Type B pancreatic cell (in vitro differentiated cells): Measurements from ENCODE around the gene NOL9. TPM values are rescaled to one million over a fixed set of nuclear protein-coding genes. Genes with fewer than 3 reads are reported as not detected.
"Not testable (repeated sequence)": the region's sequence is repeated elsewhere in the genome, so short reads cannot be mapped to it uniquely, and the experiment has no call there.

ENCODE experiments used
- DNase-seq: peaks from one replicate; pipeline ENCODE4 v3.0.0; 2021; ENCODE audit warnings: mixed read lengths; ENCODE audit not compliant: unreplicated experiment; ENCODE audit errors: extremely low spot score
- H3K27ac Mint-ChIP-seq: 2 replicates; pipeline ENCODE4 v1.8.0; 2021; ENCODE audit warnings: mild to moderate bottlenecking, mixed read lengths
- H3K27me3 Mint-ChIP-seq: 2 replicates; pipeline ENCODE4 v1.8.0; 2021; ENCODE audit warnings: mixed read lengths
- H3K36me3 Mint-ChIP-seq: 2 replicates; pipeline ENCODE4 v1.8.0; 2021; ENCODE audit warnings: mixed read lengths
- H3K4me1 Mint-ChIP-seq: one replicate; pipeline ENCODE4 v1.8.0; 2021; ENCODE audit warnings: mixed read lengths; ENCODE audit not compliant: unreplicated experiment
- H3K4me3 Mint-ChIP-seq: 2 replicates; pipeline ENCODE4 v1.8.0; 2021; ENCODE audit warnings: mild to moderate bottlenecking, mixed read lengths
- H3K9me3 Mint-ChIP-seq: 2 replicates; pipeline ENCODE4 v1.8.0; 2021; ENCODE audit warnings: mixed read lengths
- total RNA-seq: library from RNA; stranded (reverse); gene quantifications from 2 replicates; pipeline ENCODE4 v1.2.1, GENCODE V29; 2021; ENCODE audit warnings: low replicate concordance
- TF ChIP-seq, protein P1 (sequence below): fragments of 200-600 bp; sonication (generic); conservative IDR thresholded peaks from 2 replicates; pipeline ENCODE4 v1.5.0; 2021; ENCODE audit warnings: antibody characterized with exemption, mild to moderate bottlenecking

The NOL9 gene
- total RNA-seq, 1 donor from 2014 or later: 43.0 TPM

DNA sequence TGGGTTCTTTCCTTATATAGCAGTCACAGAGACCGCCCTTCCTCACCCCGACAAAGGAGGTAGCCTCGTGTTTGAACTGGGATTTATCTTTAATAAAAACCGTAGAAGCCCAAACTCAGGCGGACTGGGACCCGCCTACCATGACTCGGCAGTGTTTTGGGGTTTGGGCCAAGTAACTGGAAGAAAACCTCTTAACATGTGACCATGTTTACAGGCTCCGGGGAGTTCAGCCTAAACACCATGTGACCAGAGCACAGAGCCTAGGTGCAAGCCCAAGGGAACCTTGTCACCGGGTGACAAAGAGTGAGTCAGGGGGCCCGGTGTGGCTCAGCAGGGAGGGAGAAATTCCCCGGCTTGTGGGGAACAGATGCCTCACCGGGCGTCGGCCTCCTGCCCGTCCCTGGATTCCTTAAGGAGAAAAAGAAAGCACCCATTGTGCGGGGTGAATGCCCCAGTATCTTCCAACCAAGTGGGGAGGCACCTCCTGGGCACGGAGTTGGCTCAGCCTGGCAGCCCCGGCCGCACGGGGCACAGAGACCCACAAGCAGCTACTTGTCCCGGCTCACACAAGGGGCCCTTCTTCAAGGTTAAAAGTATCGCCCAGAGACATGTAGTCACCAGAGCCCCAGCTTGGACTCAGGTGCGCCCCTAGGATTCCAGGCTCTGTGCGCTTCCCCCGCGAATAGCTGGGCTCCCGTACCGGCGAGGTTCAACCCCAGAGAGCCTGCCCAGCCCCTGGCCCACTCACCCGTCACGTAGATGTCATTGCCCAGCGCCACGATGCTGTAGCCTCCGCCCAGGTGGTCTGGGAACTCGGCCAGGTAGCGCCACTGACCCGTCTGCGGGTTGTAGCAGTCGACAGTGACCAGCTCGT, 47.0 kb upstream of the NOL9 start:
- H3K36me3 Mint-ChIP-seq: no peaks in the 10 kb centered on the region
- TF ChIP-seq, protein P1, sequence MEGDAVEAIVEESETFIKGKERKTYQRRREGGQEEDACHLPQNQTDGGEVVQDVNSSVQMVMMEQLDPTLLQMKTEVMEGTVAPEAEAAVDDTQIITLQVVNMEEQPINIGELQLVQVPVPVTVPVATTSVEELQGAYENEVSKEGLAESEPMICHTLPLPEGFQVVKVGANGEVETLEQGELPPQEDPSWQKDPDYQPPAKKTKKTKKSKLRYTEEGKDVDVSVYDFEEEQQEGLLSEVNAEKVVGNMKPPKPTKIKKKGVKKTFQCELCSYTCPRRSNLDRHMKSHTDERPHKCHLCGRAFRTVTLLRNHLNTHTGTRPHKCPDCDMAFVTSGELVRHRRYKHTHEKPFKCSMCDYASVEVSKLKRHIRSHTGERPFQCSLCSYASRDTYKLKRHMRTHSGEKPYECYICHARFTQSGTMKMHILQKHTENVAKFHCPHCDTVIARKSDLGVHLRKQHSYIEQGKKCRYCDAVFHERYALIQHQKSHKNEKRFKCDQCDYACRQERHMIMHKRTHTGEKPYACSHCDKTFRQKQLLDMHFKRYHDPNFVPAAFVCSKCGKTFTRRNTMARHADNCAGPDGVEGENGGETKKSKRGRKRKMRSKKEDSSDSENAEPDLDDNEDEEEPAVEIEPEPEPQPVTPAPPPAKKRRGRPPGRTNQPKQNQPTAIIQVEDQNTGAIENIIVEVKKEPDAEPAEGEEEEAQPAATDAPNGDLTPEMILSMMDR: peak; percentile 6
- no peak for DNase-seq
- peaks cover 22% of the 10 kb centered on the region for H3K4me1 Mint-ChIP-seq
- peak overlapping the region; percentile 94 for H3K4me3 Mint-ChIP-seq
- peaks cover 8% of the 10 kb centered on the region for H3K27me3 Mint-ChIP-seq
- no peaks in the 10 kb centered on the region for H3K9me3 Mint-ChIP-seq
- peak overlapping the region; percentile 91 for H3K27ac Mint-ChIP-seq

DNA sequence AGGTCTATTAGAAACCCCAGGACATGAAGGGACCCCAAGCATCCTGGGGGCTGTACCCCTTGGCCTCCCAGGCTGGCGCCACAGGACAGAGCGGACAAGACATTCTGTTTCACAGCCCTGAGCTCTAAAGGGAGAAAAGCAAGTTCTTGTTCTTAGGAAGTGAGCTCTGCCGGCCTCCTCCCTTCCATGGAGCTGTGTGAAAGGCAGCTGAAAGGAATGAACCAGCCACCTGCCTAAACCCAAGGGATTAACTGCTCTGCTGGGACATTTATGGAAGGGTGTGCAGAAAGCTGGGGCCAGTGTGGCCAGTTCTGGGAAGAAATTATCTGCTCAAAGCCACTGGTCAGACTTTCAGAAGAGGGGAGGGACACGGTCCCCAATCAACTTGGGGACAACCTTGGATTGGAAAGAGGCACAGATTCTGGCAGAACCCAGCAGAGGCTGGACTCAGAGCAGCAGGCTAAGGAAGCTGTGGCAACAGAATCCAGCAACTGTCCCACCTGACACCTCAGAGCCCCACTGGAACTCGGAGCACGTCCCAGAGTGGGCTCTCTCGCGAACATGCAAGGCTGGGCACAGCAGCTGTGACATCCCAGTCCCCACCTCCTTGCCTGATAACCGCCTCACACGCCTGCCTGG, 46.2 kb upstream of the NOL9 start:
- no peaks in the 10 kb centered on the region for H3K36me3 Mint-ChIP-seq
- TF ChIP-seq, protein P1: no peak
- peaks cover 8% of the 10 kb centered on the region for H3K27me3 Mint-ChIP-seq

DNA sequence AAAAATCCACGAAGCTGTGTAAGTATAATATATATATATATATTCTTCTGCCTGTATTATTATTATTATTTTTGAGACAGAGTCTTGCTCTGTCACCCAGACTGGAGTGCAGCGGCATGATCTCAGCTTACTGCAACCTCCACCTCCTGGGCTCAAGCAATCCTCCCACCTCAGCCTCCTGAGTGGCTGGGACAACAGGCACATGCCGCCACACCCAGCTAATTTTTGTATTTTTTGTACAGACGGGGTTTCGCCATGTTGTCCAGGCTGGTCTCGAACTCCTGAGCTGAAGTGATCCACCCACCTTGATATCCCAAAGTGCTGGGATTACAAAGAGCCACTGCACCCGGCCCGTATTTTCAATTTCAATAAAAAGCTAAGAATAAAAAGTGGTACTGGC, 45.7 kb upstream of the NOL9 start:
- H3K4me1 Mint-ChIP-seq: peaks cover 25% of the 10 kb centered on the region
- H3K9me3 Mint-ChIP-seq, DNase-seq, H3K36me3 Mint-ChIP-seq, H3K27me3 Mint-ChIP-seq: not testable (repeated sequence)
- H3K27ac Mint-ChIP-seq: peak overlapping the region; percentile 91
- H3K4me3 Mint-ChIP-seq: peak overlapping the region; percentile 94

More for the DNA sequence above, 46.2 kb upstream of the NOL9 start:
- Mint-ChIP-seq H3K9me3 (no peaks in the 10 kb centered on the region), H3K27ac (peak overlapping the region; percentile 91), H3K4me3 (peak overlapping the region; percentile 94), H3K4me1 (peaks cover 25% of the 10 kb centered on the region)
- no peak for DNase-seq

DNA sequence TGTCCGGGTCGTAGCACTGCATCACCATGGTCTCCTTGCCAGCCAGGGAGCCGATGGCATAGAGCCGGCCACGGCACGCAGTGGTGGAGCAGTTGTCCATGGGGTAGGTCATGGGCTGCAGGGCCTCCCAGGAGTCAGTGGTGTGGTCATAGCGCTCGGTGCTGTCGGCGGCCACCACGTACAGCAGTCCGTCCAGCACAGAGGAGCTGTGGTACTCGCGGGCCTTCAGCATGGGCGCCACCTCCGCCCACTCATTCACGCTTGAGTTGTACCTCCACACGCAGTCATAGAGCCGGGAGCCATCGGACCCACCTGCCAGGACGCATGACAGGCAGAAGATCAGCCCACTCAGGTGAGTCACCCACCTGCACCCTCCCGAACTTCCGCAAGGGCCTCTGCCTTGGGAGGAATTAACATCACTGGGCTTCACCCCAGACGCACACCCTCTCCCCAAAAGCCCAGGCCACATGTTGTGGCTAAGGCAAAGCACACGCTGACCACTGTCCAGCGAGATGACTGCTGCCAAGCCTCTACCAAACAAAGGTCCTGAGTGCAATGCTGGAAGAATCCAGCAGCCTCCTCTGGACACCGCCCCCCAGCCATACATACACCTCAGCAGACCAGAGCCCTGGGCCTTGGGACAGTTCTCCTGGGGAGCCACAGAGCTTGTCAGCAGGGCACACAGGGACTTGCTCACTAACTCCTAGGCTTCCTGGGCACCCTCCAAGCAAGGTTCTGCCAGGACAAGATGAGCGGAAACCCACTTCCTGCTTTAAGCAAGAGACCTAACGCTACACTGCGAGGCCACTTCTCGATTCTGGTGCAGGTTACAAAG, 45.0 kb upstream of the NOL9 start:
- Mint-ChIP-seq H3K36me3 (no peaks in the 10 kb centered on the region), H3K27ac (no peak overlapping the region), H3K27me3 (peaks cover 8% of the 10 kb centered on the region), H3K9me3 (no peaks in the 10 kb centered on the region), H3K4me1 (peaks cover 24% of the 10 kb centered on the region), H3K4me3 (peak overlapping the region; percentile 31)
- no peak for DNase-seq
- TF ChIP-seq, protein P1: no peak

DNA sequence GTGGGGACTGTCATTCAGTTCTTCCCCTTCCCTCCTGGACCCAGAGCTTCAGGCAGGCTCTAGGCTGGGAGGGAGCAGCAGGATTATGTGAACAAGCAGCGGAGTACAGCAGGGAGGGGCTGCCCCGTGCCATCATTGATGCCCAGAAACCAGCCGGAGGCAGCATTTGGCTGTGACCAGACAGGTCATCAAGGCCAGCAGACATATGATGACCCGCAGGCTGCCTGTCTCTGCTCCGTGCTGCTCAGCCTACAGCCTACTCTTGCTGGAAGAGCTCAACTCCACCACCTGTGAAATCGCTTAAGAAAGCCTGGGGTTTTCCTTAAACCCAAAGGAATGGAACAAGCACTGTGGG, 43.4 kb upstream of the NOL9 start:
- Mint-ChIP-seq H3K36me3 (no peaks in the 10 kb centered on the region), H3K4me3 (no peak overlapping the region), H3K4me1 (peaks cover 14% of the 10 kb centered on the region), H3K27me3 (peaks cover 8% of the 10 kb centered on the region), H3K27ac (no peak overlapping the region), H3K9me3 (no peaks in the 10 kb centered on the region)
- TF ChIP-seq, protein P1: no peak
- DNase-seq: no peak
